HCT116 (cell line): ENCODE data around the gene CCDC174. TPM values are rescaled to one million over a fixed set of nuclear protein-coding genes. Genes with fewer than 3 reads are reported as not detected.

Source experiments
- ATAC-seq: fragments of 200-7000 bp; cut with Tn5 transposase; 2 replicates; pipeline ENCODE4 v1.9.1; 2020; ENCODE audit warnings: mild to moderate bottlenecking, moderate library complexity
- BruUV-seq: library from RNA; stranded (reverse); fragments of 400-500 nt; replicated peaks from 2 replicates; lab custom pipeline; 2021; lab: Mats Ljungman, UMichigan
- CTCF ChIA-PET: fragments of 300-600 bp; sonication (Branson Sonifier 250); formaldehyde crosslinking; loops from one replicate; lab custom pipeline; 2021; ENCODE audit warnings: antibody characterized with exemption; lab: Charles Lee
- POLR2A ChIA-PET: fragments of 300-600, 350-600 bp; sonication (Branson Sonifier 250); formaldehyde crosslinking; loops from one replicate; lab custom pipeline; 2021; ENCODE audit warnings: antibody characterized with exemption; lab: Charles Lee
- RAD21 ChIA-PET, 2 experiments: fragments of 300-600 bp; sonication (Branson Sonifier 250); formaldehyde crosslinking; loops; one replicate each; lab custom pipeline; 2023; ENCODE audit warnings: low total read pairs in 2 of 2; ENCODE audit not compliant: uncharacterized antibody in 2 of 2, unreplicated experiment in 2 of 2, low non-redundant PET in 1 of 2; lab: Charles Lee
- DNase-seq: peaks from one replicate; pipeline ENCODE4 v3.0.0-alpha.2; 2010; ENCODE audit warnings: low read depth, low spot score
- H2AFZ ChIP-seq: fragments of 200-600 bp; shearing (Covaris generic), sonication (generic); 2 replicates; pipeline ENCODE4 v1.6.1; 2017; ENCODE audit warnings: low read depth, mixed run types, mixed read lengths, antibody characterized with exemption, low read length; ENCODE audit not compliant: poor library complexity, severe bottlenecking
- H3K27ac ChIP-seq: 2 replicates; pipeline ENCODE4 v1.5.1; 2012; ENCODE audit warnings: low read depth, low read length
- H3K27me3 ChIP-seq: fragments of 200-600 bp; sonication (generic); 2 replicates; pipeline ENCODE4 v1.6.1; 2016; ENCODE audit warnings: mixed run types, low read length, mixed read lengths; ENCODE audit not compliant: insufficient read depth
- H3K36me3 ChIP-seq, 2 experiments: fragments of 200-500 bp in 1 of 2; fragments of 200-600 bp in 1 of 2; sonication (Bioruptor generic) in 1 of 2; sonication (generic) in 1 of 2; 2 replicates each; pipeline versions ENCODE4 v1.5.1 to v1.6.1; 2014 to 2016; ENCODE audit warnings: low read length in 2 of 2, inconsistent platforms in 1 of 2, mixed read lengths in 1 of 2, mixed run types in 1 of 2; ENCODE audit not compliant: insufficient read depth in 2 of 2, control insufficient read depth in 1 of 2
- H3K4me1 ChIP-seq, 2 experiments: fragments of 200-600 bp in 1 of 2; sonication (generic) in 1 of 2; 2 replicates each; pipeline versions ENCODE4 v1.5.1 to v1.6.1; 2012 to 2017; ENCODE audit warnings: low read length in 2 of 2, inconsistent platforms in 1 of 2, mild to moderate bottlenecking in 1 of 2, mixed read lengths in 1 of 2, mixed run types in 1 of 2, moderate library complexity in 1 of 2; ENCODE audit not compliant: insufficient read depth in 2 of 2, control insufficient read depth in 1 of 2
- H3K4me2 ChIP-seq: fragments of 200-600 bp; sonication (generic); 2 replicates; pipeline ENCODE4 v1.6.1; 2017; ENCODE audit warnings: mixed run types, low read length, mixed read lengths
- H3K4me3 ChIP-seq, 2 experiments: fragments of 200-600 bp in 1 of 2; sonication (generic) in 1 of 2; replicated peaks in 1 of 2; 2 replicates each; pipeline ENCODE4 v1.5.1; 2011 to 2016; ENCODE audit warnings: low read length in 2 of 2, control low read depth in 1 of 2, low read depth in 1 of 2, mild to moderate bottlenecking in 1 of 2, mixed read lengths in 1 of 2, mixed run types in 1 of 2
- H3K79me2 ChIP-seq: fragments of 200-600 bp; sonication (generic); 2 replicates; pipeline ENCODE4 v1.6.1; 2017; ENCODE audit warnings: mild to moderate bottlenecking, mixed run types, low read length, moderate library complexity, mixed read lengths; ENCODE audit not compliant: insufficient read depth
- H3K9ac ChIP-seq: fragments of 200-600 bp; sonication (generic); 2 replicates; pipeline ENCODE4 v1.6.1; 2016; ENCODE audit warnings: low read length, mixed read lengths
- H3K9me2 ChIP-seq: fragments of 200-600 bp; sonication (generic), shearing (Covaris generic); 2 replicates; pipeline ENCODE4 v1.6.1; 2017; ENCODE audit warnings: mixed run types, mild to moderate bottlenecking, moderate library complexity; ENCODE audit not compliant: insufficient read depth
- H3K9me3 ChIP-seq, 2 experiments: fragments of 200-500 bp in 1 of 2; fragments of 200-600 bp in 1 of 2; sonication (Bioruptor generic) in 1 of 2; sonication (generic) in 1 of 2; 2 replicates each; pipeline ENCODE4 v1.6.1; 2014 to 2017; ENCODE audit warnings: low read length in 2 of 2, mixed read lengths in 2 of 2, inconsistent platforms in 1 of 2, low read depth in 1 of 2, mild to moderate bottlenecking in 1 of 2, mixed run types in 1 of 2, moderate library complexity in 1 of 2; ENCODE audit not compliant: control insufficient read depth in 1 of 2, insufficient read depth in 1 of 2
- H4K20me1 ChIP-seq: fragments of 200-600 bp; sonication (generic), shearing (Covaris generic); 2 replicates; pipeline ENCODE4 v1.6.1; 2017; ENCODE audit warnings: mixed run types, mild to moderate bottlenecking, moderate library complexity; ENCODE audit not compliant: insufficient read depth
- ATF3 ChIP-seq: IDR thresholded peaks from 2 replicates; pipeline ENCODE4 v1.6.1; 2012
- CBX3 ChIP-seq: IDR thresholded peaks from 2 replicates; pipeline ENCODE4 v1.6.1; 2012; ENCODE audit warnings: low read depth
- EGR1 ChIP-seq: IDR thresholded peaks from 2 replicates; pipeline ENCODE4 v1.6.1; 2012; ENCODE audit warnings: low read depth
- ELF1 ChIP-seq: IDR thresholded peaks from 2 replicates; pipeline ENCODE4 v1.6.1; 2012; ENCODE audit warnings: low read depth, borderline replicate concordance
- EZH2phosphoT487 ChIP-seq: fragments of 200-600 bp; IDR thresholded peaks from 2 replicates; pipeline ENCODE4 v1.6.1; 2018; ENCODE audit warnings: antibody characterized with exemption, borderline replicate concordance
- POLR2A ChIP-seq: IDR thresholded peaks from 2 replicates; pipeline ENCODE4 v1.7.0; 2011; ENCODE audit warnings: borderline replicate concordance; ENCODE audit not compliant: insufficient read depth, insufficient read length; ENCODE audit errors: extremely low read depth
- POLR2AphosphoS5 ChIP-seq: IDR thresholded peaks from 2 replicates; pipeline ENCODE4 v1.6.1; 2011; ENCODE audit warnings: mild to moderate bottlenecking, low read depth, low read length, moderate library complexity
- SP1 ChIP-seq: IDR thresholded peaks from 2 replicates; pipeline ENCODE4 v1.6.1; 2012; ENCODE audit warnings: low read depth
- SRF ChIP-seq: IDR thresholded peaks from 2 replicates; pipeline ENCODE4 v1.6.1; 2012; ENCODE audit warnings: low read depth
- ZFX ChIP-seq: fragments of 450-650 bp; IDR thresholded peaks from 2 replicates; pipeline ENCODE4 v1.6.1; 2017
- intact Hi-C: fragments of 100-400 bp; cut with micrococcal nuclease; formaldehyde crosslinking; loops from 2 replicates; pipeline ENCODE4 v1.10.0; 2022
- total RNA-seq: library from RNA; stranded (reverse); gene quantifications from one replicate; pipeline ENCODE4 v1.2.1, GENCODE V29; 2021; ENCODE audit not compliant: unreplicated experiment
- TF ChIP-seq, protein P1 (sequence below): IDR thresholded peaks from 2 replicates; pipeline ENCODE4 v1.6.1; 2012; ENCODE audit warnings: low read depth

CCDC174 gene
- total RNA-seq, 1 experiment from 2014 or later, result 15.6 TPM

DNA sequence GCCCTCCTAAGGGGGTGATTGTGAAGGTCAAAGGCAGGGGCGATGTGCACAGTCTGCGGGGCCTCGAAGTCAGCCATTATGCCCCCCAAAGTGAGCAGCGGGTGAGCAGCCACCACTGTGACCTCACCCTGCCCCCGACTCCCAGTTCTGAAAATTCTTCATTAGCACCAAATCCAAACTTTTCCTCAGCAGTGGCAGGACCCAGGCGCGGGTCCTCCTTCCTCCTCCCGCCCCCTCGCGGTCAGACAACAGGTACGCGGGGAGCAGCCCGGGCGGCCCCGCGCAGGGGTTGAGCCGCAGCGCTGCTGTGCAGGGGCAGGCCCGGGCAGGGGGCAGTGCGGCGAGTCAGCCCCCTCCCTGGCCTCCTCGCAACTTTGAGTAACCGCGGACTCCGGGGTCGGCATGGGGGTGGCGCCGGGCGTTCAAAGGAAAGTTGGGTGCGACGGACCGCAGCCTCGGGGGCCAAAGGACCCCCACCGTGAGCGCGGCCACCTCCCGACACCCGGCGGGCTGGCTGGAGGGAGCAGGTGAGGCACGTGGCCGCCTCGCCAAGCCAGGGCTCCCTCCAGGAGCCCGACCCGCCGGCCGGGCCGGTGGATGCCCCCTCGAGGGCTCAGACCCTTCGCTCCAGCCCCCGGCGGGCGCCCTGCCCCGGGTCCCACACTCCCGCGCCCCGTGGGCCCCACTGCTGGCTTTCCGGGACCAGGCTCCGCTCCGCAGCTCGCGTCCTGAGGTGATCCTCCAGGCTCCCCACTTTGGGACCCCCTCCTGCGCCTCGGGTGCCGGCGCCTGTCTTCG, 49.4 kb upstream of the CCDC174 start:
- BruUV-seq, result no TSS peak
- H3K4me2 ChIP-seq, result peak overlapping the region; percentile 44
- no peaks in the 10 kb centered on the region for H3K79me2 ChIP-seq
- H3K4me1 ChIP-seq, result peaks cover 0 to 24% of the 10 kb centered on the region in 2 experiments; a peak in 2 of 4 replicates
- ChIA-PET CTCF (no interaction called here), RAD21 (no interaction called here), POLR2A (no interaction called here)
- ATAC-seq (no peak), DNase-seq (no peak)
- no peak overlapping the region for H2AFZ ChIP-seq
- no peaks in the 10 kb centered on the region for H3K9me3 ChIP-seq
- no peak overlapping the region; the same call in 1 of the 2 replicates for H3K27ac ChIP-seq
- TF ChIP-seq POLR2AphosphoS5, result no peak
- TF ChIP-seq EGR1, result no peak
- TF ChIP-seq EZH2phosphoT487, result no peak
- TF ChIP-seq ZFX, result no peak
- TF ChIP-seq, protein P1, sequence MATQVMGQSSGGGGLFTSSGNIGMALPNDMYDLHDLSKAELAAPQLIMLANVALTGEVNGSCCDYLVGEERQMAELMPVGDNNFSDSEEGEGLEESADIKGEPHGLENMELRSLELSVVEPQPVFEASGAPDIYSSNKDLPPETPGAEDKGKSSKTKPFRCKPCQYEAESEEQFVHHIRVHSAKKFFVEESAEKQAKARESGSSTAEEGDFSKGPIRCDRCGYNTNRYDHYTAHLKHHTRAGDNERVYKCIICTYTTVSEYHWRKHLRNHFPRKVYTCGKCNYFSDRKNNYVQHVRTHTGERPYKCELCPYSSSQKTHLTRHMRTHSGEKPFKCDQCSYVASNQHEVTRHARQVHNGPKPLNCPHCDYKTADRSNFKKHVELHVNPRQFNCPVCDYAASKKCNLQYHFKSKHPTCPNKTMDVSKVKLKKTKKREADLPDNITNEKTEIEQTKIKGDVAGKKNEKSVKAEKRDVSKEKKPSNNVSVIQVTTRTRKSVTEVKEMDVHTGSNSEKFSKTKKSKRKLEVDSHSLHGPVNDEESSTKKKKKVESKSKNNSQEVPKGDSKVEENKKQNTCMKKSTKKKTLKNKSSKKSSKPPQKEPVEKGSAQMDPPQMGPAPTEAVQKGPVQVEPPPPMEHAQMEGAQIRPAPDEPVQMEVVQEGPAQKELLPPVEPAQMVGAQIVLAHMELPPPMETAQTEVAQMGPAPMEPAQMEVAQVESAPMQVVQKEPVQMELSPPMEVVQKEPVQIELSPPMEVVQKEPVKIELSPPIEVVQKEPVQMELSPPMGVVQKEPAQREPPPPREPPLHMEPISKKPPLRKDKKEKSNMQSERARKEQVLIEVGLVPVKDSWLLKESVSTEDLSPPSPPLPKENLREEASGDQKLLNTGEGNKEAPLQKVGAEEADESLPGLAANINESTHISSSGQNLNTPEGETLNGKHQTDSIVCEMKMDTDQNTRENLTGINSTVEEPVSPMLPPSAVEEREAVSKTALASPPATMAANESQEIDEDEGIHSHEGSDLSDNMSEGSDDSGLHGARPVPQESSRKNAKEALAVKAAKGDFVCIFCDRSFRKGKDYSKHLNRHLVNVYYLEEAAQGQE, result no peak
- no peak for TF ChIP-seq ATF3
- no peak for TF ChIP-seq POLR2A
- no peak for TF ChIP-seq CBX3
- TF ChIP-seq ELF1, result no peak
- no peak for TF ChIP-seq SRF
- no peak for TF ChIP-seq SP1
- no peaks in the 10 kb centered on the region for H4K20me1 ChIP-seq
- H3K36me3 ChIP-seq, result no peaks in the 10 kb centered on the region
- H3K4me3 ChIP-seq, result no peak overlapping the region; a peak in 1 of 4 replicates
- H3K9me2 ChIP-seq, result no peaks in the 10 kb centered on the region
- no peaks in the 10 kb centered on the region for H3K27me3 ChIP-seq
- H3K9ac ChIP-seq, result no peak overlapping the region
- intact Hi-C loops, result no loop called here
